Measurements from ENCODE around the gene ANKRD9.

Gene ANKRD9

DNA sequence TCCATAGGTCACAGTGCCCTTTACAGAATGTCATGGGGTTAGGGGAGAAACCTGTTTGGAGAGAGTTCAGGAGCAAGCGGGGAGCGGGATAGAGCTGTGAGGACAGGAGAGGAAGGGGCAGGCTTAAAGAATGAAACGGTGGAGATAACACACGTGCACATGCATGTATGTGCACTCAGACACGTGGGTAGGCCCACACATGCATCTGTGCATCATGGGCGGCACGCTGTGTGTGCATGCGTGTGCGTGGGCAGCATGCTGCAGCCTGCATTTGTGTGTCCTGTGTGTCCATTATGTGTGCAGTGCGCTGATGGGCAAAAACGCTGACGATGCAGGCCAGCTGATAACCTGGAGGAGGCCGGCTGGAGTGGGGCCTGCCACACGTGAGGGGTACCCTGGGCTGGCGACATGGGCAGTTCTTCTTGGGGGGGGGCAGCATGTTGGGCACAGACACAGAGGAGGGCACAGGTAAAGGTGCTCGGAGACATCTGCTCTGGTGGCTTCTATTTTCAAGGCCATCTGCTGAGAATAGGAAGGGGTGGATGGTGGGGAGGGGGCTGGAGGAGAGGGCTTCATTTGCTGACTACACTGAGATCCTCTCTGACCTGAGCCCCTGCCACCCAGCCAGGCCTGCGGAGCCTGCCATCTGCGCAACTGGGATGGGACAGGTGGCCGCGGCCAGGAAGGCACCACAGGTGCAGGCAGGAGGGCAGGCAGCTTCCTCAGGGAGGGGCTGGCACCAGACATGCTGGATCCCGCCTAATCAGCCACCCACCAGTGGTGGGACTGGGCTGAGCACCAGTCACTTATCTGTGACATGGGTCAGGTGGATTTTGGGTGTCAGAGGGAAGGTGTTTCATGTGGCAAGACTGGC, 4.6 kb upstream of the ANKRD9 start:
- DNase-seq (ENCODE audit: low read depth): no peak

DNA sequence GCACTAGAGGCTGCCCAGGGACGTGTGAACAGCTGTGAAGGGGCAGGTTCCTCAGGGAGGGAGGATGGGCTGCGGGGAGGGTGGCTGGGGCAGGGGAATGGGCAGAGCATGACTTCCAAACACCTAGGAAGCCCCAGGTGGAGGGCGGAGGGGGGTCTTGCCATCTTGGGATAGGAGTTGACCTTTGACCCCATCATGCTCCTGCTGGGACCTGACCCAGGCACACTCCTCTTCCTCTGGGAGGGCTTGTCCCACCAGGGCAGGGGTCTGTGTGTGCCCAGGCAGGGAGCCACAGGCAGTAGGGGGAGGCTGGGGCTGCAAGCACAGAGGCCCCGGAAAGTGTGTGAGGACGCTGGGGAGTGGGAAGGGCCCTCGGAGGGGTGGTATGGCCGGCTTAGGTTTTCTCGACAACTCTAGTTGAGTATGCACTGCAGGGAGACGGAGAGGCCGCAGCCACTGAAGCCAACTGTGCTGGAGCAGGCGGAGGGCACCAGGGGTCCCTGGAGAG, 3.3 kb upstream of the ANKRD9 start:
- DNase-seq (ENCODE audit: low read depth): no peak

DNA sequence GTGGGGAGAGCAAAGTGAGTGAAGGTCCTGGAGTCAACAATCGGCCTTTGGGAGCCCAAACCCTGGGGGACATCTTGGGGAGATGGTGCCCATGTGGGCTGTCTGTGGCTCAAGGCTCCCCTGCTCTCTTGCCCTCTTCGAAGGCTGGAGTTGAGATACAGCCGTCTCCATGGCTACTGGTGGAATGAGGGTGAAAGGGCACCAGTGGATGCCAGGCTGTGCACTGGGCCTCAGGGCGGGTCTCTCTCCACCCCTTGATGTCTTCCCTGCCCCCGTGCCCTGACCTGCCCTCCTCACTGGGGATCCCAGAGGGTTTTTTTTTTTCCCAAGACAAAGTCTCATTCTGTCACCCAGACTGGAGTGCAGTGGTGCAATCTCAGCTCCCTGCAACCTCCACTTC, 2.0 kb upstream of the ANKRD9 start:
- no peak for DNase-seq (ENCODE audit: low read depth)

DNA sequence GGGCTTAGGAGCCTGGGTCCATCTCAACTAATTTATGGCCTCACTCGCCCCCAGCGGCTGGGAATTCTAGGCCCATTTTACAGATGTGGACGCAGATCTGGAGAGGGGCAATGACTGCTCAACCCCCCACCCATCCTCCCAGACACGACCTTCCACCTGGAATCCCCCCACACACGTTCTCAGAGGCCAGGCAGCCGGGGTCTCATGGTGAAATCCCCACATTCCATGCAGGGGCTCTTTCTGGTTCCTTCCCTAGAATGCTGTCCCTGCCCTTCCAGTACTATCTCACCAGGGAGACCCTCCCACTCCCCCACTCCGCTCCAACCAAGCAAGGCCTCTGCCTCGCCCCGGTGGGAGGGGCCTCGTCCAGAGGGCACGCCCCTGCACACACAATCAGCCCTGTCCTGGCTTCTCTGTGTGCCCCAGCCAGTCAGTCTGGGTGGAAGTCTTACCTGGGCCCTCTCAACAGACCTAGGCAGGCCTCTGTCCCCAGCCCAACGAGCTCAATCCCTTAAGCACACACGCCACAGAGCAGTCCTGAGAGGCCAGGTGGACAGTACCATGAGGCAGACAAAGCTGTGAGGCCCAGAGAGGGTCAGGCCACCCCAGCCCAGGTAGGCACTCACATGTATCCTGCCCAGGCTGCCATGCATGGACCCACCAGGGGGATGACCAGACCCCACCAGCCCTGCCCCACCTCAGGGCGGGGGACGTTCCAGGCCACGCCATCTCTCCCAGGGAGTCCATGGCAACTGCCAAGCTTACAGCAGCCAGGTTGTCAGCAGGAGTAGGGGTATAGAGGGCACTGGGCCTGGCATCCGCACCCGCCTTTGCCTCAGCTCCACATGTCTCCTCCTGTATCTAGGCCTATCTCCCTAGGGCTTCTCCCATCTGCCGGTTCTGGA, 1.3 kb upstream of the ANKRD9 start:
- no peak for DNase-seq (ENCODE audit: low read depth)

DNA sequence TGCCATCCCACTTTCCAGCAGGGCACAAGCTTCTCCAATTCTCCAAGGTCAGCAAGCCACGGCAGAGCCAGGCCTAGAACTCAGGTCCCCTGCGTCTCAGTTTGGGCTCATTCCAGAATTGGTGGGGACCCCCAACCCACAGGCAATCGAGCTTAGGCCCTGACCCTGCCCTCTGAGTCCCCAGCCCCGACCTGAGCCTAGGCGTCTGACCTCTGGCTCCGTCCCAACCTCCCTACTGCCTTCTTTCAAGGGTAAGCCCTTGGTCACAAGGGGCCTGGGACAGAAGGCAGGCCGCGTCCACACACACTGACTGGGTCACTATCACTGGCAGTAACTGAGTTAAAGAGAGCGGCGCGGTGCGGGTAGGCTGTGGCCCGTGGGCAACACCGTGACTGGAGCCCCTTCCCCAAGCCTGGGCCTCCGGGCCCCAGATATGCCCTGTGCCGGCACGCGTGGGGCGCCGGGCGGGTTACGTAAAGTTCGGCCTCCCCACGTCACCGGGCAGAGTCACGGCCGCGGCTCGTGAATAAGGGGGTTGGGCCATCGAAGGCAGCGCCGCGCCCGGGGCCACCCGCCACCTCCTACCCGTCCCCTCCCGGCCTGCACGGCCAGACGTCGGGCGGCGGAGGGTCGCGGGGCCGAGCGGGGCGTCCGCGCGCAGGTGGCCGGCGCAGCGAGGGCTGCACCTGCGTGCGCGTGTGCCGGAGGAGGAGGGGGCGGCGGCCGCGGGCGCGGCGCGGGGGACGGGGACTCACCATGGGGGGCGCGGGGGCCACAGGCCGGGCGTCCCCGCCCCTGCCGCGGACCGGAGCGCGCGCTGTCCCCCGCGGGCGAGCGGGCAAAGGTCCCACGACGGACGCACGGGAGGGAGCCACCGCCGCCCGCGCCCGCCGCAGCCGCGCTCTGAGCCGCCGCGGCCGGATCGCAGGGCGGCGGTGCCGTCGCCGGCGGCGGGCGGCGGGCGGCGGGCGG, 516 bp downstream of the ANKRD9 start:
- DNase-seq (ENCODE audit: low read depth): no peak

DNA sequence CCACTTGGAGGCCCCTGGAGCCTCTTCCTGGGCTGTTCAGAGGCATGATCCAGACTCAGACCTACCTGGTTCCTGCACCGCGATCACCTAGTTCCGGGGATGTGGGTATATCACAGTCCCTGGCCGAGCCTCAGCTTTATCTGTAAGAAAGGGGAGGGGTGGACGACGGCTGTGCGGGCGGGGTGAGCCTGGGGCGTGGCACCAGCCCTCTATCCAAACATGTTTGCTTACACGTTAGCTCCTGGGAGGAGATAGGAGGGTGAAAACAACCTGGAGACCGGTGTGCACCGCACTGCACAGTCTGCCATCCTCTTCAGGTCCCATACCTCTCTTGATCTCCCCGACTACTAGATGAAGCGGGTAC, 1.2 kb downstream of the ANKRD9 start:
- DNase-seq (ENCODE audit: low read depth): no peak

DNA sequence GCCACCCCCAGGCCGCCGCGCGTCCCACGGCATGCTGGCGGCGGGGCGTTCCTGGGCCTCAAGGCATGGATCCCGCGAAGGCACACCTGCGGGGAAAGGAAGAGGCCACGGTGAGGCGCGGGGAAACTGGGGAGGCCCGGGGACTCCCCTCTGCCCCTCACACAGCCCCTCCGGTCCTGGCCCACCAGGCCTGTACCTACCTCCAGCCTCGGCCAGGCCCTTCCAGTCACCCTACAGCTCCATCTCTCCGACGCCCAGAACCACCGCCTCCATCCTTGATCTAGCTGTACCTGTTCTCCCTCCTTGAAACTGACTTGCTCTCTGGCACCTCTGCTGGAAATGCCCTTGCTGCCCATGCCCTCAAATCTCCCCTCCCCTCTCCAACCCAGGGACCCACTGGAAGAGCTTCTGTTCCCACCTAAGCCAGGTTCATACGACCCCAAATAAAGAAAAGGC, 1.7 kb downstream of the ANKRD9 start:
- DNase-seq (ENCODE audit: low read depth): no peak

DNA sequence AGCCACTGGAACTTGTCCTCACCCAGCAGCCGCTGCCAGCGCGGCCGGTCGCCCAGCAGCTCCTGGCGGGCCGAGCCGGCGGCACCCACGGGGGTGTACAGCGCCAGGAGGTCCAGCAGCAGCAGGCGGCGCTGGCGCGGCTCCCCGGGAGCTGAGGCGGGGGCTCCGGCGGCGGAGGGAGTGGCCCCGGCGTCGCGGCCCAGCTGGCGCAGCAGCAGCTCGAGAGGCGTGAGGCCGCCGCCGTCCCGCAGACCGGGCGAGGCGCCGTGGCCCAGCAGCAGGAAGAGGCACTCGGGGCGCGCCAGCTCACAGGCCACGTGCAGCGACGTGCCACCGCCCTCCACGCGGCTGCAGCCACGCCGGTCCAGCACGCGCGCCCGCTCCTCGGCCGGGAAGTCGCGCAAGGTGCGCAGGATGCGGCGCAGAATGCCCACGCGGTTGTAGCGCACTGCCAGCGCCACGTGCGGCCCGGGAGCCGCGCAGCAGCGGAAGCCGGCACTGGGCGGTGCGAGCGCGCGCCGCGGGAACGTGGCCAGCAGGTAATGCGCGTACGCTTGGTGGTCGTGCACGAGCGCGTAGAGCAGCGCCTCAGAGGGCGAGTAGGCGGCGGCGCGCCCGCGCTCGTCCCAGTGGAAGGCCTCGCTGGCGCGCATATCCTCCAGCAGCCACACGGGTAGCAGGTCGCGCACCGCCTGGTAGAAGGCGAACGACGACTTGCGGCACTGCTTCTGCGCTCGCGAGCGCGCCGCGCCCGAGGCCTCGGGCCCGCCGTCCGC, 2.3 kb downstream of the ANKRD9 start:
- no peak for DNase-seq (ENCODE audit: low read depth)

DNA sequence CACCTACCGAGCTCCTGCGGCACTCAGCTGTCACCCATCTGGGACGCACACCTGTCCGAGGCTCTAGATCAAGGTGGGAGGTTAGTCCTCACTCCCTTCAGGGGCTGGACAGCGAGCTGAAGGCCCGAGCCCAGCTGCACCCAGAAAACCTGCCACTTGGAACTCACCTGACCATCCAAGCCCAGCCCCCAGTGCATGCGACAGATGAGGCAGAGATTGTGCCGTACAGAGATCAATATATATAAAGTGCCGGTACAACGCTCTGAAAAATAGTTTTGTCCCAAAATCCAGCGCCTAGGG, 3.0 kb downstream of the ANKRD9 start:
- DNase-seq (ENCODE audit: low read depth): no peak

DNA sequence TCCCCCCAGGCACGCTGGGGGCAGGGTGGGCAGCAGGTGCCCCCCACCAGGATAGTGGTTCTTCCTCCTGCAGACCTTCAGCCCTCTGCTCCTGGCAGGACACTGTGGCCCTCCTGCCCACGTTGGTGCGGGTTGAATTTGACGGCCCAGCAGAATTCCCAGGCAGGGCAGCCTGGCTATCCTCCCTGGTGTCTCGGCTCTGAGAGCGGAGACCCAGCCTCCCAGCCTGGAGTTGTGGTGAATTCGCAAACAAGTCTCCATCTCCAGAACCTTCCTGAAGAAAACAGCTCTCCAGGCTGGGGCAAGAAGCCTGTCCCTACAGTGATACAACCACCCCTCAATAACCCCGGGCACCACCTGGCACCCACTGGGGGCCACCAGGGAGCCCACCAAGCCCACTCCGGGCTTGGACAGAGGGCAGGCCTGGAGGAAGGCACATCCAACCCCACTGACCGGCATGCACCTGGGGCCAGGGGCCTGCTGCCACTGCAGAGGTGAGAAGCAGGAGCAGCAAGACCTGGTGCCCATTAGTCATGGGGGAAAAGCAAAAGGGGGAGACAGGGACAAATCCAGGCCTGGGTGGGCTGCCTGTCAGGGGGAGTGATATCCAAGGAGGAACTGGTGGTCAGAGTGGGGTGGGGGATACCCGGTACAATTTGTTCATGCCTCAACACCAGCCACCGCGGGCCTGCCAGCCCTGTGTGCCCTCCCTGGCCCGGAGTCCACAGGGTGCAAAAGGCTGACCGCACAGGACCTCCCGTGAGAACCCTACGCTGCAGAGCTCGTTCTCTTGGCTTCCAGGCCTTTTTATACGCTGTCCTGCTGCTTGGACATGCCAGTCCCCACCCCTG, 3.6 kb downstream of the ANKRD9 start:
- DNase-seq (ENCODE audit: low read depth): no peak

DNA sequence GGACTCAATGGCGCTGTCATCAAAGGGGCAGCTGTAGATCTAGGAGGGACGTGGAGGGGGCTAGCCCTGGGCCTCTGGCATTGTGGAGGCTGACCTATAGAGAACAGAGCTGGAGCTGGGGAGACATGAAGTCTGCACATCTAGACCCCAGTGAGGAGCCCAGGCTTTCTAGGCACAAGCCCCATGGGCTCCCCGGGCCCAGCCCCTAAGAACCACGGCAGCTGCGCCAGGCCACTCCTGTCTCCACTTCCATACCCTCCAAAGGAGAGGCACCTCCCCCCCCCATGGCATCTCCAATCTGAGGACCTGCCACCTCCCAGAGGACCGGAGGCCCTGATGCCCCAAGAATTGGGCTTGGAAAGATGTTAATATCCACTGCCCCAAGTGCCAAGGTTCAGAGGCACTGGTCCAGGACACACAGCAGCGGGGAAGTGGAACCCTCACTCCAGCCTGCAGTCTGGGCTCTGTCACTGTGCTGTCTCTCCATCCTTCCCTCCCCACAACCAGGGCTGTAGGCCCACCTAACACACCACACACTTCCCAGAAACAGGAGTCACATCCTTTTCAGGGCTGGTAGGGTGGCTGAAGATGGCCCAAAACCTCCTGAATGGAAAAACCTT, 4.5 kb downstream of the ANKRD9 start:
- DNase-seq (ENCODE audit: low read depth): no peak

DNA sequence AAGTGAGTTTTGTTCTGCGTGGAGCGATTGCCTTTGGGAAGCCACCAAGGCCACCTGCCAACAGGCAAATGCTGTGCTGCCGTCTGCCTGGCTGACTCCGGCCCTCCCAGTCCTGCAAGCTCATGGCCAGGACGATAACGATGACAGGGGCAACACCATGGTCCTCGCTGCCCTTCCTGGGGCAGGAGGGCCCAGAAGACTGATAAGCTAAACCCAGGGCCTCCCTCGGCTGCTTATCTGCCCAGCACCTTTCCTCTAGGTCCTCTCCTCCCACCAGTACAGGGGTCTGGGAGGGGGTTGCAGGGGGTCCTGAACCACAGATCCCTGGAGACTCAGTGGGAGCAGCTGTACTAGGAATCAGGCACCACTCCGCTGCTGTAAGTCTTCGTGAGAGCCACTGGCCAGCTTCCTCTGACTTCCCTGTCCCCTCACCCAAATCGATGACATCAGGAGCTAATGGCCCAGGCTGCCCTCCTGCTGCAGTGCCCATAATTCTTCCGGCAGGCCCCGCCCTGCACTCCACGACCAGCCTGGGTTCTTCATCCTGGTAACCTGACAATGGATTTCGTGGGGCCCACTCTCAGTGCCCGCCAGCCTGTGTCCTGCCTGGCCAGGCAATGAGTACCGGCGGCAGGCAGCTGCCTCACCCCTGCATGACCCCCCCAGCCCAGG, 5.1 kb downstream of the ANKRD9 start:
- DNase-seq (ENCODE audit: low read depth): no peak

DNA sequence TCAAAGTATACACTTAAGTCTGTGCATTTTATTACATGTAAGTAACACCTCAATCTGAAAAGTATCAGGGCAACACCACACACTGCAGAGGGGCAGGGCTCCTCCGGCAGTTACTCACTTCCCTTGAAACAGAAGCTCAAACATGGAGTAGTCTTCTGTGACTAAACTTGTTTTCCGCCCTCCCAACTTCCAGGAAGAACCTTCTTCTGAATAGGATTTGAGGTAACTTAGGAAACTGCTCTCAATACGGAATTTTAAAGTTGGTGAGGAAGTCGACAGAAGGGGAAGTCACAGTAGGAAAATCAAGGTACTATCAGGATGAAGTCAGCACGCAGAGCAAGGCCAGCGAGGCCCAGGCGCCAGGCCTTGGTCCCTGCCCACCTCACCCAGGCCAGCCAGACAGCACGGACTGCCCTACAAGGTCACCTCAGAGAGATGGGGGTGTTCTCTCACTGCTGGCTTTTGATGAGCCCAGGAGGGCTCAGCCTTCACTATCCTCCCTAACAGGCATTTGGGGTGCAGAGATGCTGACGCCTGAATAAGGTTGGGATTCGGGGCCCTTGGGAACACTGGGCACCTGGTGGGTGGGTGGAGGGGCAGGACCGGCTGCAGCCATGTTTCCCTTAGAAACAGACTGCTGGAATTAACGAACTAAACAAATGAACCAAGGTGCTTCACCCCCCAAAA, 5.8 kb downstream of the ANKRD9 start:
- DNase-seq (ENCODE audit: low read depth): no peak

DNA sequence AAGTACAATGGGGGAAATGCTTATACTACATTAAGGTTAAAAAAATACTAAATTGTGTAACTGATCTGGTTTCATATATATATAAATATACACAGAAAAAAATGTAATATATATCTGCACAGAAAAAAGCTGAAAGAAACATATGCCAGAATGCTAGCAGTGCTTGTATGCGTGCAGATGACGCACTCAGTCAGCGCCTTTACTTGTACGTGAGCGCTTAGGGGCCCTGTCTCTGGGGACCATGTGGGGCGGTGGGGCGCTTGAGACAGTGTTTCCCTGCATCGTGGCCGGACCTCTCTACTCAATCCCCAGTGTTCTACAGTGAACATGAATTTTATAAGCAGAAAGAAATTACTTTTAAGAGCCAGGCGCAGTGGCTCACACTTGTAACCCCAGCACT, 7.0 kb downstream of the ANKRD9 start:
- no peak for DNase-seq (ENCODE audit: low read depth)

DNA sequence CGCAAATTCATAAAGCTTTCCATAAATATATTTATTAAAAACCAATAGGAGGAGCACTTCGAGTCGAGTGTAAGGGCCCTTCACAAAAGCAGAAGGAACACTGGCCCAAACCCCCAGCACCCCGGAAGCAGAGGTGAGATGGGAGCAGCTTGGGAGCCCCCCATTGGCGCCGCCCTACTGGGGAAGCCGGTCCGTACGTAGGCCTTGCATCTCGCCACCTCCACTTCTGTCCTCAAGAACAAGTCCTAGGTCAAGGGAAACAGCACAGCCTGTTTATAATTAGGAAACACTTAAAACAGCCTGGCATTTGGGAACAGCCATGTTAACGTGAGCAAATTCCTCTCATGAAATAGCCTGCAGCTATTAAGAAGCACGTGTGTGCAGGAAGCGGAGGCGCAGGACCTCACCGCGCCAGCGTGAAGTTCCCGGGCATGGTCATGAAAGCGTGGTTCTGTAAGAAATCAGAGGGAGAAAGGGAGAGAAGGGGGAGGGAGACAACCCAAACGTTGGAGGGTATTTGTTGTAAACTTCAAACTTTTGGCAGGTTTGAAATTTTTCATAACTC, 7.7 kb downstream of the ANKRD9 start:
- no peak for DNase-seq (ENCODE audit: low read depth)

DNA sequence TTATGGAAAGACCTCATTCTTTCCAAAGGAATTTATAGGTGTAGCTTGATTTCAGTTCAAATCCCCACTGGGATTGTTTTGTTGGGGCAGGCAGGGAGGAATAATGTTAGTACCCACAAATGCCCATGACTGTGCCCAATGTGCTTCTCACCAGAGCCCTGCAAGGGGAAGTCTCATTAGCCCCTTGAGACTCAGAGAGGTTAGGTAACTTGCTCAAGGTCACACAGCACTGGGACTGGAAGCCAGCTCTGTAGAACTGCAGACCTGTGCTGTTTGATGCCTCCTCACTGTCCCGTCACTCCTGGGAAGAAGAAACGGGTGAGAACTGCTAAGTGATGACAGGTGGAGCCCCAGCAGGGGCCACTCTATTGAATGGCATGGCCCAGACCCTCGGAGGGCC, 8.9 kb downstream of the ANKRD9 start:
- DNase-seq (ENCODE audit: low read depth): no peak

DNA sequence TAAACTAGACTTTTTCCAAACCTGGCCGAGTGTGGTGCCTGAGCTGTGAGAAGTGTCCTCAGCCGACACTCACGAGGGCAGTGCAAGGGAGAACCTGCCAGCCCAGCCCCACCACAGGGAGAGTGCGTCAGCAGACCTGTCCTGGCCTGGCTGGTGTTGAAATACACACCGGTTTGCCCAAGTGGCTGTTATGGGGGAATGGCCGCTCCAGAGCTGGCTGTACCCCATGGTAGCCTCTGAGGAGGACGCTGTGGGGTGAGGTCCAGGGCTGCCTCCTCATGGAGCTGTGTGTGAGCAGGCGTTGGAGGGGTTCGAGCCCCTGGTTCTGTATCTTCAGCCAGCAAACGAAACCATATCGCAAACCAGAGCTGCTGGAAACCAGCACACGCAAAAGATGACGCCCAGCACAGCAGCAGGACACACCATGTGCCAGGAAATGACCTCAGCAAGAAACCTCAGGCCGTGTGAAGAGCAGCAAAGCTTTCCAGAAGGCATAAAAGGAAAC, 9.4 kb downstream of the ANKRD9 start:
- DNase-seq (ENCODE audit: low read depth): no peak
